Loucy (cell line): ENCODE measurements around the gene CYBRD1.

ENCODE experiments used
- H2AFZ ChIP-seq: fragments of 200-600 bp; sonication (generic); 2 replicates; pipeline ENCODE4 v1.6.0; 2016; ENCODE audit warnings: antibody characterized with exemption, mild to moderate bottlenecking, low read length, moderate library complexity
- H3F3A ChIP-seq: fragments of 200-600 bp; 2 replicates; pipeline ENCODE4 v1.6.0; 2016; ENCODE audit warnings: antibody characterized with exemption, low read depth, mild to moderate bottlenecking
- H3K27me3 ChIP-seq: fragments of 200-600 bp; sonication (generic); 2 replicates; pipeline ENCODE4 v1.6.1; 2014; ENCODE audit warnings: low read length, mild to moderate bottlenecking; ENCODE audit not compliant: insufficient read depth, poor library complexity, severe bottlenecking
- H3K36me3 ChIP-seq: fragments of 200-600 bp; sonication (generic); 2 replicates; pipeline ENCODE4 v1.6.1; 2016; ENCODE audit warnings: low read length; ENCODE audit not compliant: insufficient read depth
- H3K4me1 ChIP-seq: fragments of 200-600 bp; sonication (generic); 2 replicates; pipeline ENCODE4 v1.5.1; 2014; ENCODE audit warnings: low read length, mild to moderate bottlenecking; ENCODE audit not compliant: insufficient read depth, poor library complexity, severe bottlenecking
- H3K4me2 ChIP-seq: fragments of 200-600 bp; sonication (generic); 2 replicates; pipeline ENCODE4 v1.6.0; 2014; ENCODE audit warnings: antibody characterized with exemption, low read length, low read depth, mild to moderate bottlenecking; ENCODE audit not compliant: poor library complexity, severe bottlenecking
- H3K4me3 ChIP-seq: fragments of 200-600 bp; sonication (generic); 2 replicates; pipeline ENCODE4 v1.5.1; 2014; ENCODE audit warnings: low read length, mild to moderate bottlenecking, mixed read lengths; ENCODE audit not compliant: poor library complexity, severe bottlenecking
- H3K79me2 ChIP-seq: fragments of 200-600 bp; sonication (generic); 2 replicates; pipeline ENCODE4 v1.6.1; 2014; ENCODE audit warnings: low read length; ENCODE audit not compliant: insufficient read depth
- H3K9ac ChIP-seq: fragments of 200-600 bp; sonication (generic); 2 replicates; pipeline ENCODE4 v1.6.0; 2014; ENCODE audit warnings: mild to moderate bottlenecking, low read depth, low read length, moderate library complexity; ENCODE audit not compliant: poor library complexity, severe bottlenecking
- H3K9me2 ChIP-seq: fragments of 200-600 bp; sonication (generic); replicated peaks from 2 replicates; pipeline ENCODE4 v1.6.1; 2016; ENCODE audit warnings: low read depth, low read length, mixed read lengths
- H3K9me3 ChIP-seq: fragments of 200-600 bp; sonication (generic); 2 replicates; pipeline ENCODE4 v1.6.1; 2014; ENCODE audit warnings: mild to moderate bottlenecking, antibody characterized with exemption, low read length, low read depth; ENCODE audit not compliant: insufficient read depth
- H4K20me1 ChIP-seq: fragments of 200-600 bp; sonication (generic); 2 replicates; pipeline ENCODE4 v1.6.0; 2014; ENCODE audit warnings: antibody characterized with exemption, low read length, mild to moderate bottlenecking; ENCODE audit not compliant: insufficient read depth, poor library complexity, severe bottlenecking
- EZH2phosphoT487 ChIP-seq: fragments of 200-600 bp; IDR thresholded peaks from 2 replicates; pipeline ENCODE4 v1.6.1; 2018; ENCODE audit warnings: antibody characterized with exemption, mild to moderate bottlenecking, moderate library complexity, borderline replicate concordance
- TF ChIP-seq, protein P1 (sequence below): fragments of 200-600 bp; sonication (generic); conservative IDR thresholded peaks from 2 replicates; pipeline ENCODE4 v1.5.1; 2014; ENCODE audit warnings: mild to moderate bottlenecking, antibody characterized with exemption, low read length

The CYBRD1 gene

DNA sequence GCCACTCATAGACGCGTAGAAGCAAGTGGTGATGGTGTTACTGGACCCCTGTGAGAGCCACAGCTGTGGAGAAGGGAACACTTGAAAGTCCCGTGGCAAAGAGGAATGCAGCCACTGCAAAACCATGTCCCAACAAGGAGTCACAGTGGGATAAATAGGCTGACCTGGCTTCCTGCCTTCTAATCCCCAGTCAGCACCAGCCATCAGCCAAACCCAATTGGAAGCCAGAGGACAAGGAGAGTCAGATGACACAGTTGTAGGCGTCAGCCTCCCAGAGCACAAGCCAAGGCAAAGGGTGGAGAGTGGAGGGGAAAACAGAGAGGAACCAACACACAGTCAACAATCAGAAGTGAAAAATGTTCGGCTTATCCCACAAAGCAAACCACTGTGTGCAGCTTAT is 5.5 kb upstream of the CYBRD1 start:
- no peaks in the 10 kb centered on the region for H3K27me3 ChIP-seq
- no peaks in the 10 kb centered on the region for H3K36me3 ChIP-seq
- no peak overlapping the region for H2AFZ ChIP-seq
- H3K9ac ChIP-seq = no peak overlapping the region
- H3K4me3 ChIP-seq = no peak overlapping the region
- H3K9me2 ChIP-seq = no peaks in the 10 kb centered on the region
- no peak for TF ChIP-seq EZH2phosphoT487
- TF ChIP-seq, protein P1, sequence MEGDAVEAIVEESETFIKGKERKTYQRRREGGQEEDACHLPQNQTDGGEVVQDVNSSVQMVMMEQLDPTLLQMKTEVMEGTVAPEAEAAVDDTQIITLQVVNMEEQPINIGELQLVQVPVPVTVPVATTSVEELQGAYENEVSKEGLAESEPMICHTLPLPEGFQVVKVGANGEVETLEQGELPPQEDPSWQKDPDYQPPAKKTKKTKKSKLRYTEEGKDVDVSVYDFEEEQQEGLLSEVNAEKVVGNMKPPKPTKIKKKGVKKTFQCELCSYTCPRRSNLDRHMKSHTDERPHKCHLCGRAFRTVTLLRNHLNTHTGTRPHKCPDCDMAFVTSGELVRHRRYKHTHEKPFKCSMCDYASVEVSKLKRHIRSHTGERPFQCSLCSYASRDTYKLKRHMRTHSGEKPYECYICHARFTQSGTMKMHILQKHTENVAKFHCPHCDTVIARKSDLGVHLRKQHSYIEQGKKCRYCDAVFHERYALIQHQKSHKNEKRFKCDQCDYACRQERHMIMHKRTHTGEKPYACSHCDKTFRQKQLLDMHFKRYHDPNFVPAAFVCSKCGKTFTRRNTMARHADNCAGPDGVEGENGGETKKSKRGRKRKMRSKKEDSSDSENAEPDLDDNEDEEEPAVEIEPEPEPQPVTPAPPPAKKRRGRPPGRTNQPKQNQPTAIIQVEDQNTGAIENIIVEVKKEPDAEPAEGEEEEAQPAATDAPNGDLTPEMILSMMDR = no peak
- no peaks in the 10 kb centered on the region for H3K9me3 ChIP-seq
- H3K4me2 ChIP-seq = no peak overlapping the region
- peaks cover 53% of the 10 kb centered on the region for H3K4me1 ChIP-seq
- H3K79me2 ChIP-seq = 0 out of 2 replicates have a peak, but pooled peaks cover under 1% of the 10 kb centered on the region
- no peaks in the 10 kb centered on the region for H3F3A ChIP-seq
- no peaks in the 10 kb centered on the region for H4K20me1 ChIP-seq

DNA sequence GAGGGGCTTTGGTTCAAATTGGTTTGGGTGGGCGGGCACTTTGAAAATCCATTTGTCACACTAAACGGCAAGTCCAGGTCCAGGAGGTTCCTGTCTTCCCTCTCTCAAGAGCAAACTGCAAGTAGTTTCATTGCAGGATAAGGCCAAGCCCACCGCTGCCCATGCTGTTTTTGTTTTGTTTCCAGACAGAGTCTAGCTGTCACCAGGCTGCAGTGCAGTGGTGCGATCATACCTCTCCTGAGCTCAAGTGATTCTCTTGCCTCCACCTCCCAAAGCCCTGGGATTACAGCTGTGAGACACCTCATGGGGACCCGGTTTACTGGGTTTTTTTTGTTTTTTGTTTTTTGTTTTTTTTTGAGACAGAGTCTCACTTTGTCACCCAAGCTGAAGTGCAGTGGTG is 1.8 kb upstream of the CYBRD1 start:
- peaks cover 41% of the 10 kb centered on the region for H3K4me1 ChIP-seq
- TF ChIP-seq EZH2phosphoT487 = no peak
- TF ChIP-seq, protein P1 = no peak
- H2AFZ ChIP-seq = no peak overlapping the region
- peak overlapping the region; percentile 16 for H3K4me2 ChIP-seq
- peaks cover 37% of the 10 kb centered on the region for H3K79me2 ChIP-seq
- H3K27me3 ChIP-seq = no peaks in the 10 kb centered on the region
- no peak overlapping the region for H3K4me3 ChIP-seq
- H3K9ac ChIP-seq = peak overlapping the region; percentile 87
- H3K36me3 ChIP-seq = no peaks in the 10 kb centered on the region
- no peaks in the 10 kb centered on the region for H3F3A ChIP-seq
- H3K9me2 ChIP-seq = no peaks in the 10 kb centered on the region
- H3K9me3 ChIP-seq = no peaks in the 10 kb centered on the region
- peaks cover 5% of the 10 kb centered on the region for H4K20me1 ChIP-seq

DNA sequence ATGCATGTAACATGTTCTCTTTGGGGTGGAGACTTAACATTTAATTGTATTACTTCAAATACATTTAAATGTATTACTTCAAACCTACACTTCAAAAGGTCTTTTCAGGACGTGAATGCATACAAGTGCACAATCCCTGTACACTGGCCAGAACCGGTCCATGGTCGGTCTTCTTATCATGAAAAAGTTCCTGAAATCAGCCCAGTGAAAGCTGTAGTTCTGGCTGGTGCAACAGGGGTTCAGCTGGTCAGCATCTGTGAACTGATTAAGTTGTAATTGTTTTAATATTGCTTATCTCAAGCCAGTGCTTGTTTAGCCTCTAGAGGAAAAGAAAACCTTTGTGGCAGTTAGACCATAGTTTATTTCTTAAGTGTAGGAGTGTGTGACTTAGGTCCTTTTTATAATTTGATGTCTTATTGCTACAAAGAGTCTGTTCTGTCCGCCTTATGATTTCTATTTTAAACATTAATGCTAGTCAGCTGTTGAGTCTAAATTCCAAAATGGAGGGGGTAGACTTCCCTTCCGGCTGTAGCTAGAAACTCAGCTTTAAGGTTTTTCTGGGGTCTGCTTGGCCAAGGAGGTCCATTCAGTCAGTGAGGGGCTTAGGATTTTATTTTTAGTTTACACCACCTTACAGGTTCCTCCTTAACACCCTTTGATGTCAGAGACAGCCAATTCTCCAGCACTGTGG is 768 bp upstream of the CYBRD1 start:
- Histone ChIP-seq H3K9ac (peak overlapping the region; percentile 87), H3K4me1 (peaks cover 42% of the 10 kb centered on the region), H2AFZ (peak overlapping the region; percentile 93), H4K20me1 (peaks cover 5% of the 10 kb centered on the region), H3K9me2 (no peaks in the 10 kb centered on the region), H3K36me3 (no peaks in the 10 kb centered on the region), H3K9me3 (no peaks in the 10 kb centered on the region), H3K4me2 (peak overlapping the region; percentile 84), H3K4me3 (peak overlapping the region; percentile 83), H3F3A (no peaks in the 10 kb centered on the region), H3K27me3 (no peaks in the 10 kb centered on the region), H3K79me2 (peaks cover 39% of the 10 kb centered on the region)
- TF ChIP-seq, protein P1 = no peak
- TF ChIP-seq EZH2phosphoT487 = no peak
